Keratinocyte (primary cell): Measurements from ENCODE around the gene ST3GAL2. TPM values are rescaled to one million over a fixed set of nuclear protein-coding genes. Genes with fewer than 3 reads are reported as not detected.

Source experiments
- DNase-seq: peaks from one replicate; pipeline ENCODE4 v3.0.0-alpha.2; 2011; ENCODE audit warnings: low read depth, missing footprints, low spot score
- FAIRE-seq: peaks from 2 replicates; lab custom pipeline; 2011; peaks lifted over from hg19 to GRCh38; lab: Jason Lieb, UNC
- H2AFZ ChIP-seq: 2 replicates; pipeline ENCODE4 v1.6.0; 2012; ENCODE audit warnings: low read length, control low read depth, inconsistent platforms; ENCODE audit not compliant: control insufficient read depth
- H3K27ac ChIP-seq: 2 replicates; pipeline ENCODE4 v1.5.1; 2011; ENCODE audit warnings: low read length; ENCODE audit not compliant: control insufficient read depth, insufficient read depth
- H3K27me3 ChIP-seq: 3 replicates; pipeline ENCODE4 v1.6.0; 2011; ENCODE audit warnings: low read length; ENCODE audit not compliant: control insufficient read depth, insufficient read depth; ENCODE audit errors: extremely low read depth
- H3K36me3 ChIP-seq, 2 experiments: 2 replicates in 1 of 2; 3 replicates in 1 of 2; pipeline ENCODE4 v1.5.1; 2011; ENCODE audit warnings: low read length in 2 of 2, mild to moderate bottlenecking in 1 of 2; ENCODE audit not compliant: control insufficient read depth in 2 of 2, insufficient read depth in 2 of 2; ENCODE audit errors: extremely low read depth in 1 of 2
- H3K4me1 ChIP-seq: 3 replicates; pipeline ENCODE4 v1.5.1; 2011; ENCODE audit warnings: low read length; ENCODE audit not compliant: control insufficient read depth, insufficient read depth; ENCODE audit errors: extremely low read depth
- H3K4me2 ChIP-seq: 3 replicates; pipeline ENCODE4 v1.6.0; 2011; ENCODE audit warnings: low read depth, low read length; ENCODE audit not compliant: control insufficient read depth, insufficient read depth; ENCODE audit errors: extremely low read depth
- H3K4me3 ChIP-seq, 3 experiments: fragments of 200-600 bp in 1 of 3; sonication (generic) in 1 of 3; 2 replicates in 2 of 3; 3 replicates in 1 of 3; pipeline ENCODE4 v1.5.1; 2011 to 2016; ENCODE audit warnings: low read length in 3 of 3, mild to moderate bottlenecking in 3 of 3, control low read depth in 2 of 3, inconsistent platforms in 1 of 3, low read depth in 1 of 3, mixed read lengths in 1 of 3, mixed run types in 1 of 3, moderate library complexity in 1 of 3; ENCODE audit not compliant: control insufficient read depth in 2 of 3, insufficient read depth in 2 of 3; ENCODE audit errors: extremely low read depth in 1 of 3
- H3K79me2 ChIP-seq: 2 replicates; pipeline ENCODE4 v1.6.0; 2012; ENCODE audit warnings: low read length; ENCODE audit not compliant: control insufficient read depth, insufficient read depth
- H3K9ac ChIP-seq: 3 replicates; pipeline ENCODE4 v1.6.0; 2011; ENCODE audit warnings: low read length; ENCODE audit not compliant: control insufficient read depth, insufficient read depth; ENCODE audit errors: extremely low read depth
- H3K9me1 ChIP-seq: 3 replicates; pipeline ENCODE4 v1.6.0; 2011; ENCODE audit warnings: low read length; ENCODE audit not compliant: control insufficient read depth, insufficient read depth; ENCODE audit errors: extremely low read depth
- H3K9me3 ChIP-seq: 2 replicates; pipeline ENCODE4 v1.5.1; 2012; ENCODE audit warnings: low read depth, low read length; ENCODE audit not compliant: control insufficient read depth
- H4K20me1 ChIP-seq: 3 replicates; pipeline ENCODE4 v1.6.0; 2011; ENCODE audit warnings: low read length; ENCODE audit not compliant: control insufficient read depth, insufficient read depth; ENCODE audit errors: extremely low read depth
- EZH2 ChIP-seq: IDR thresholded peaks from one replicate; pipeline ENCODE4 v1.6.1; 2012; ENCODE audit warnings: inconsistent platforms, mild to moderate bottlenecking, low read length, moderate library complexity
- dilution Hi-C: fragments of 300-500 bp; cut with MboI; formaldehyde crosslinking; loops from one replicate; pipeline ENCODE4 v1.7.0; 2020; ENCODE audit warnings: low sequenced_read_pairs; ENCODE audit not compliant: extremely low pct_ligation_motif_present
- polyA plus RNA-seq, 5 experiments: library from polyadenylated mRNA; depleted of rRNA in 3 of 5; stranded (reverse) in 3 of 5; stranded (forward) in 1 of 5; unstranded in 1 of 5; fragments of >200 nt; gene quantifications; 1 replicate in 1 of 5; 2 replicates in 3 of 5; 3 replicates in 1 of 5; pipeline versions ENCODE4 v1.2.1 to v1.2.3, GENCODE V29; 2011 to 2012; ENCODE audit warnings: missing spikeins in 2 of 5, low read depth in 1 of 5, low replicate concordance in 1 of 5
- TF ChIP-seq, protein P1 (sequence below), 3 experiments: IDR thresholded peaks in 1 of 3; conservative IDR thresholded peaks in 1 of 3; optimal IDR thresholded peaks in 1 of 3; 2 replicates in 2 of 3; 3 replicates in 1 of 3; pipeline versions ENCODE3 to v1.5.1; 2011; ENCODE audit warnings: low read length in 3 of 3, mild to moderate bottlenecking in 3 of 3, moderate library complexity in 2 of 3, control low read depth in 1 of 3, inconsistent platforms in 1 of 3; ENCODE audit not compliant: insufficient read depth in 2 of 3; ENCODE audit errors: extremely low read depth in 1 of 3

ST3GAL2 gene
- polyA plus RNA-seq, 1 donor (not counting 4 experiments of a cell fraction or from before 2014, with no cell fraction given), result 4.0 TPM

DNA sequence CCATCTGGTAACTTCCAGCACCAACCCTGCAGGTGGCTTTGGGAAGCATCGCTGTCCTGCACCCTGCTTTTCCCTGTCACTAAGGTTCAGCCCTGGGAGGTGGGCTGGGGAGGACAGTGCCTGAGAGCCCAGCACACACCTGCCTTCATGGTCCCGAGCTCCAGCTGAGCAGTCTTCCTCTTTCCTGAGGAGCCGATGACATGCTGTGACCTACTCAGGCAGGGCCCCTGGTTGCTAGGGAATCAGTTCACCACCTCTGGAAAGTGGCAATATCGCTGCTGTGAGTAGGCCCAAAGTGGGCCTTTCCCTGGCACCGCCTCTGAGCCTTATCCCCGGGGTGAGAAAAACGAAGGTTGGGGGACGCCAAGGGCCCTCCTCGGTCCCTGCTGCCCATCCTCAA, 17.9 kb downstream of the ST3GAL2 start:
- no peak overlapping the region for H3K4me2 ChIP-seq
- H3K79me2 ChIP-seq, result no peaks in the 10 kb centered on the region
- peaks cover 2% of the 10 kb centered on the region for H3K9me1 ChIP-seq

GRCh38 chr16:70419384-70420327, 19.2 kb downstream of the ST3GAL2 start:
- Histone ChIP-seq H3K4me1 (no peaks in the 10 kb centered on the region), H3K9me3 (no peaks in the 10 kb centered on the region), H4K20me1 (no peaks in the 10 kb centered on the region), H3K27me3 (no peaks in the 10 kb centered on the region), H3K36me3 (peaks cover 0 to 2% of the 10 kb centered on the region in 2 experiments), H3K4me3 (no peak overlapping the region), H3K79me2 (no peaks in the 10 kb centered on the region), H3K9ac (no peak overlapping the region), H2AFZ (no peak overlapping the region), H3K9me1 (peaks cover 2% of the 10 kb centered on the region), H3K27ac (no peak overlapping the region), H3K4me2 (no peak overlapping the region)
- DNase-seq (no peak), FAIRE-seq (no peak)
- dilution Hi-C loops, result no loop called here
- TF ChIP-seq, protein P1, sequence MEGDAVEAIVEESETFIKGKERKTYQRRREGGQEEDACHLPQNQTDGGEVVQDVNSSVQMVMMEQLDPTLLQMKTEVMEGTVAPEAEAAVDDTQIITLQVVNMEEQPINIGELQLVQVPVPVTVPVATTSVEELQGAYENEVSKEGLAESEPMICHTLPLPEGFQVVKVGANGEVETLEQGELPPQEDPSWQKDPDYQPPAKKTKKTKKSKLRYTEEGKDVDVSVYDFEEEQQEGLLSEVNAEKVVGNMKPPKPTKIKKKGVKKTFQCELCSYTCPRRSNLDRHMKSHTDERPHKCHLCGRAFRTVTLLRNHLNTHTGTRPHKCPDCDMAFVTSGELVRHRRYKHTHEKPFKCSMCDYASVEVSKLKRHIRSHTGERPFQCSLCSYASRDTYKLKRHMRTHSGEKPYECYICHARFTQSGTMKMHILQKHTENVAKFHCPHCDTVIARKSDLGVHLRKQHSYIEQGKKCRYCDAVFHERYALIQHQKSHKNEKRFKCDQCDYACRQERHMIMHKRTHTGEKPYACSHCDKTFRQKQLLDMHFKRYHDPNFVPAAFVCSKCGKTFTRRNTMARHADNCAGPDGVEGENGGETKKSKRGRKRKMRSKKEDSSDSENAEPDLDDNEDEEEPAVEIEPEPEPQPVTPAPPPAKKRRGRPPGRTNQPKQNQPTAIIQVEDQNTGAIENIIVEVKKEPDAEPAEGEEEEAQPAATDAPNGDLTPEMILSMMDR (optimal IDR thresholded peaks at IDR 0.05 in 1 of 3, IDR thresholded peaks at IDR 0.05 in 1 of 3, conservative IDR thresholded peaks at IDR 0.05 in 1 of 3; ENCODE audit: extremely low read depth in 1 of 3, insufficient read depth in 2 of 3, low read length in 3 of 3), result no peak
- TF ChIP-seq EZH2, result no peak

More for the DNA sequence above, 17.9 kb downstream of the ST3GAL2 start:
- DNase-seq (no peak), FAIRE-seq (no peak)
- Histone ChIP-seq H3K27me3 (no peaks in the 10 kb centered on the region), H2AFZ (no peak overlapping the region), H4K20me1 (no peaks in the 10 kb centered on the region), H3K4me3 (no peak overlapping the region), H3K27ac (no peak overlapping the region), H3K4me1 (no peaks in the 10 kb centered on the region), H3K9me3 (no peaks in the 10 kb centered on the region), H3K9ac (no peak overlapping the region), H3K36me3 (peaks cover 0 to 5% of the 10 kb centered on the region in 2 experiments)
- no peak for TF ChIP-seq EZH2
- TF ChIP-seq, protein P1 (optimal IDR thresholded peaks at IDR 0.05 in 1 of 3, IDR thresholded peaks at IDR 0.05 in 1 of 3, conservative IDR thresholded peaks at IDR 0.05 in 1 of 3; ENCODE audit: extremely low read depth in 1 of 3, insufficient read depth in 2 of 3, low read length in 3 of 3), result no peak
- dilution Hi-C loops, result no loop called here
